ENCODE data around the gene TMEM144.

TMEM144 gene

GRCh38 chr4:158209825-158210807, at the start of gene TMEM144:
TMEM144 (plus strand) TSS chr4:158210486; CDS start chr4:158212668, 2,182 bp downstream.
- FAIRE-seq = no peak

GRCh38 chr4:158161551-158162354, 48.5 kb upstream of the TMEM144 start:
- peak; percentile 63 for DNase-seq (ENCODE audit: low spot score)

More at GRCh38 chr4:158209825-158210807, at the start of gene TMEM144:
- peak; percentile 90 for DNase-seq (ENCODE audit: low spot score)

GRCh38 chr4:158162631-158163030, 47.7 kb upstream of the TMEM144 start:
- DNase-seq (ENCODE audit: low spot score) = no peak
- no peak for FAIRE-seq

More at GRCh38 chr4:158161551-158162354, 48.5 kb upstream of the TMEM144 start:
- FAIRE-seq = no peak

GRCh38 chr4:158163941-158164767, 46.1 kb upstream of the TMEM144 start:
- FAIRE-seq (no peak), DNase-seq (ENCODE audit: low spot score) (no peak)

GRCh38 chr4:158164768-158165213, 45.5 kb upstream of the TMEM144 start:
- DNase-seq (ENCODE audit: low spot score) = no peak
- FAIRE-seq = no peak

- no peak for FAIRE-seq
These were observed 43.6 kb upstream of the TMEM144 start for GRCh38 chr4:158166701-158167100.

GRCh38 chr4:158168606-158169005, 41.7 kb upstream of the TMEM144 start:
- FAIRE-seq = no peak

More at GRCh38 chr4:158166701-158167100, 43.6 kb upstream of the TMEM144 start:
- no peak for DNase-seq (ENCODE audit: low spot score)

GRCh38 chr4:158169506-158169905, 40.8 kb upstream of the TMEM144 start:
- no peak for DNase-seq (ENCODE audit: low spot score)
- FAIRE-seq = no peak

More at GRCh38 chr4:158168606-158169005, 41.7 kb upstream of the TMEM144 start:
- DNase-seq (ENCODE audit: low spot score) = no peak

- no peak for FAIRE-seq
- no peak for DNase-seq (ENCODE audit: low spot score)
These were observed 40.2 kb upstream of the TMEM144 start for GRCh38 chr4:158169931-158170690.

- no peak for FAIRE-seq
- DNase-seq (ENCODE audit: low spot score) = peak; percentile 72
These were observed 39.4 kb upstream of the TMEM144 start for GRCh38 chr4:158170691-158171561.

GRCh38 chr4:158172261-158173258, 37.7 kb upstream of the TMEM144 start, which contains the start of gene GASK1B:
GASK1B (minus strand) TSS chr4:158173025; CDS start chr4:158171375, 1,650 bp downstream.
- DNase-seq (ENCODE audit: low spot score) (peak; percentile 49), FAIRE-seq (no peak)

- FAIRE-seq = no peak
These were observed 34.2 kb upstream of the TMEM144 start for GRCh38 chr4:158176108-158176507.

GRCh38 chr4:158176776-158177175, 33.5 kb upstream of the TMEM144 start:
- no peak for DNase-seq (ENCODE audit: low spot score)
- FAIRE-seq = no peak

More at GRCh38 chr4:158176108-158176507, 34.2 kb upstream of the TMEM144 start:
- DNase-seq (ENCODE audit: low spot score) = peak; percentile 40

- no peak for FAIRE-seq
These were observed 30.8 kb upstream of the TMEM144 start for GRCh38 chr4:158179465-158179864.

GRCh38 chr4:158181906-158182305, 28.4 kb upstream of the TMEM144 start:
- no peak for FAIRE-seq
- DNase-seq (ENCODE audit: low spot score) = no peak

More at GRCh38 chr4:158179465-158179864, 30.8 kb upstream of the TMEM144 start:
- no peak for DNase-seq (ENCODE audit: low spot score)

- no peak for DNase-seq (ENCODE audit: low spot score)
- FAIRE-seq = no peak
These were observed 27.6 kb upstream of the TMEM144 start for GRCh38 chr4:158182736-158183135.

- DNase-seq (ENCODE audit: low spot score) (no peak), FAIRE-seq (no peak)
These were observed 23.5 kb upstream of the TMEM144 start for GRCh38 chr4:158186815-158187214.

GRCh38 chr4:158189422-158189821, 20.9 kb upstream of the TMEM144 start:
- DNase-seq (ENCODE audit: low spot score) (no peak), FAIRE-seq (no peak)
